GM12878 (cell line): Measurements from ENCODE around the gene LGALS1. TPM values are rescaled to one million over a fixed set of nuclear protein-coding genes. Genes with fewer than 3 reads are reported as not detected.
"Not testable (repeated sequence)": the region's sequence is repeated elsewhere in the genome, so short reads cannot be mapped to it uniquely, and the experiment has no call there.

Experiments
- ATAC-seq: fragments of 200-7000 bp; cut with Tn5 transposase; 3 replicates; pipeline ENCODE4 v1.9.1; 2020; ENCODE audit warnings: mild to moderate bottlenecking, moderate library complexity
- BruUV-seq: library from RNA; stranded (reverse); fragments of 400-500 nt; replicated peaks from 2 replicates; lab custom pipeline; 2021; lab: Mats Ljungman, UMichigan
- CTCF ChIA-PET: fragments of 300-600 bp; sonication (Branson Sonifier 250); formaldehyde crosslinking; extraction: SDS; loops from one replicate; lab custom pipeline; 2021; ENCODE audit warnings: inconsistent platforms; lab: Yijun Ruan, JAX
- POLR2A ChIA-PET: fragments of 350-600 bp; formaldehyde crosslinking; extraction: SDS; loops from one replicate; lab custom pipeline; 2021; ENCODE audit warnings: inconsistent platforms; lab: Charles Lee
- RAD21 ChIA-PET: fragments of 300-600 bp; sonication (Branson Sonifier 250); formaldehyde crosslinking; loops from one replicate; lab custom pipeline; 2023; ENCODE audit warnings: antibody characterized with exemption; ENCODE audit not compliant: unreplicated experiment; lab: Charles Lee
- SMC1A ChIA-PET: fragments of 300-600 bp; sonication (Branson Sonifier 250); formaldehyde crosslinking; loops from one replicate; lab custom pipeline; 2023; ENCODE audit not compliant: unreplicated experiment, uncharacterized antibody; lab: Charles Lee
- DNase-seq: peaks from one replicate; pipeline ENCODE4 v3.0.0-alpha.2; 2011; ENCODE audit warnings: low read depth, low spot score
- FAIRE-seq: peaks from 3 replicates; lab custom pipeline; 2011; peaks lifted over from hg19 to GRCh38; lab: Jason Lieb, UNC
- H2AFZ ChIP-seq: 2 replicates; pipeline ENCODE4 v1.6.0; 2011; ENCODE audit warnings: low read depth, low read length, control low read depth; ENCODE audit not compliant: control insufficient read depth
- H3K27ac ChIP-seq: 2 replicates; pipeline ENCODE4 v1.5.1; 2011; ENCODE audit warnings: control low read depth; ENCODE audit not compliant: control insufficient read depth, insufficient read depth
- H3K27me3 ChIP-seq, 2 experiments: replicated peaks in 1 of 2; 2 replicates each; pipeline versions ENCODE4 v1.6.0 to v1.6.1; 2011; ENCODE audit warnings: low read length in 1 of 2; ENCODE audit not compliant: control insufficient read depth in 2 of 2, insufficient read depth in 2 of 2
- H3K36me3 ChIP-seq, 2 experiments: 2 replicates each; pipeline ENCODE4 v1.5.1; 2011; ENCODE audit warnings: low read length in 1 of 2; ENCODE audit not compliant: control insufficient read depth in 2 of 2, insufficient read depth in 2 of 2
- H3K4me1 ChIP-seq: 2 replicates; pipeline ENCODE4 v1.6.1; 2011; ENCODE audit warnings: mild to moderate bottlenecking, low read length, moderate library complexity, mixed read lengths; ENCODE audit not compliant: control insufficient read depth, insufficient read depth
- H3K4me2 ChIP-seq: 2 replicates; pipeline ENCODE4 v1.6.0; 2011; ENCODE audit warnings: control low read depth; ENCODE audit not compliant: control insufficient read depth, insufficient read depth
- H3K4me3 ChIP-seq: fragments of 200-600 bp; sonication (generic); 2 replicates; pipeline ENCODE4 v1.5.1; 2016
- H3K79me2 ChIP-seq: 2 replicates; pipeline ENCODE4 v1.6.0; 2011; ENCODE audit warnings: low read length; ENCODE audit not compliant: control insufficient read depth, insufficient read depth
- H3K9ac ChIP-seq: 2 replicates; pipeline ENCODE4 v1.8.0; 2011; ENCODE audit warnings: low read length, control low read depth, mixed read lengths; ENCODE audit not compliant: control insufficient read depth, insufficient read depth
- H3K9me3 ChIP-seq: replicated peaks from 3 replicates; pipeline ENCODE4 v1.5.1; 2011; ENCODE audit warnings: mild to moderate bottlenecking, low read length; ENCODE audit not compliant: control insufficient read depth, insufficient read depth
- H4K20me1 ChIP-seq: 2 replicates; pipeline ENCODE4 v1.6.0; 2011; ENCODE audit not compliant: control insufficient read depth, insufficient read depth
- BHLHE40 ChIP-seq, 2 experiments: fragments of 450-650 bp in 1 of 2; IDR thresholded peaks; 2 replicates each; pipeline ENCODE4 v1.6.1; 2011 to 2017; ENCODE audit warnings: low read depth in 2 of 2, borderline replicate concordance in 1 of 2, improper control_type of control experiment in 1 of 2, low read length in 1 of 2, mild to moderate bottlenecking in 1 of 2
- CREM ChIP-seq: IDR thresholded peaks from 2 replicates; pipeline ENCODE4 v1.6.1; 2014; ENCODE audit warnings: antibody characterized with exemption, low read depth
- ELK1 ChIP-seq: IDR thresholded peaks from 2 replicates; pipeline ENCODE4 v1.6.1; 2012; ENCODE audit warnings: low read depth, low read length, improper control_type of control experiment
- KAT2A ChIP-seq: conservative IDR thresholded peaks from 2 replicates; pipeline ENCODE4 v1.6.1; 2011; ENCODE audit warnings: low read depth, low read length; ENCODE audit not compliant: control insufficient read depth
- MAX ChIP-seq: IDR thresholded peaks from 2 replicates; pipeline ENCODE4 v1.6.1; 2012; ENCODE audit warnings: low read depth, low read length, improper control_type of control experiment
- MEF2B ChIP-seq: fragments of 450-650 bp; IDR thresholded peaks from 2 replicates; pipeline ENCODE4 v1.6.1; 2018; ENCODE audit warnings: mild to moderate bottlenecking, moderate library complexity; ENCODE audit not compliant: partially characterized antibody, poor library complexity, severe bottlenecking
- NBN ChIP-seq: fragments of 450-650 bp; IDR thresholded peaks from 2 replicates; pipeline ENCODE4 v1.6.1; 2016
- NR2F1 ChIP-seq: fragments of 450-650 bp; conservative IDR thresholded peaks from 2 replicates; pipeline ENCODE4 v1.6.1; 2017; ENCODE audit warnings: mild to moderate bottlenecking
- RCOR1 ChIP-seq: conservative IDR thresholded peaks from 2 replicates; pipeline ENCODE4 v1.6.1; 2012; ENCODE audit warnings: low read depth, low read length, improper control_type of control experiment
- SREBF1 ChIP-seq: IDR thresholded peaks from 2 replicates; pipeline ENCODE4 v1.6.1; 2012; ENCODE audit warnings: mild to moderate bottlenecking, low read length
- TCF3 ChIP-seq: IDR thresholded peaks from 2 replicates; pipeline ENCODE4 v1.6.1; 2012; ENCODE audit warnings: low read depth, mild to moderate bottlenecking, low read length, borderline replicate concordance; ENCODE audit not compliant: insufficient read depth
- WGBS: methylation state at CpG from one replicate; pipeline ENCODE4 v1.1.6; 2016; ENCODE audit warnings: low lambda C conversion rate; ENCODE audit not compliant: insufficient replicate concordance, insufficient coverage; ENCODE audit errors: missing lambda C conversion rate; 5-methylcytosine and 5-hydroxymethylcytosine counted together
- in situ Hi-C: fragments of 300-500 bp; cut with MboI; formaldehyde crosslinking; loops from 9 replicates; pipeline ENCODE4 v1.14.3; 2018; ENCODE audit warnings: mixed read lengths
- intact Hi-C: fragments of 100-400 bp; cut with micrococcal nuclease; formaldehyde crosslinking; loops from one replicate; pipeline ENCODE4 v1.14.2; 2022; ENCODE audit not compliant: unreplicated experiment
- polyA plus RNA-seq, 11 experiments: library from polyadenylated mRNA; depleted of rRNA in 4 of 11; unstranded in 6 of 11; stranded (reverse) in 5 of 11; fragments of >200 nt; fragmentation: Nextera tagmentation in 4 of 11; fragmentation: Illumina TruSeq in 1 of 11; extraction: Ambion mirVana in 4 of 11; extraction: Trizol in 1 of 11; gene quantifications; 1 replicate in 1 of 11; 2 replicates in 10 of 11; pipeline versions ENCODE4 v1.2.1 to v1.2.3, GENCODE V29; 2011 to 2016; ENCODE audit warnings: inconsistent platforms in 2 of 11, missing spikeins in 2 of 11, low read depth in 1 of 11
- total RNA-seq, 4 experiments: library from RNA; depleted of rRNA in 3 of 4; stranded (reverse); fragments of >200 nt in 3 of 4; fragmentation: Illumina TruSeq in 1 of 4; extraction: Trizol in 1 of 4; gene quantifications; 2 replicates each; pipeline versions ENCODE4 v1.2.1 to v1.2.3, GENCODE V29; 2013 to 2021

The LGALS1 gene
- total and polyA plus RNA-seq, 10 of the 15 experiments (the other 5 are each of a cell fraction or from before 2014, with no cell fraction given) = 312 to 1,889 (median 706) TPM

- H3K27me3 ChIP-seq, RAD21 ChIA-PET, H3K9me3 ChIP-seq, DNase-seq, in situ Hi-C loops, BruUV-seq, intact Hi-C loops, ATAC-seq, FAIRE-seq, H3K4me1 ChIP-seq, H3K9ac ChIP-seq, H3K79me2 ChIP-seq, H3K27ac ChIP-seq, H4K20me1 ChIP-seq, H3K4me3 ChIP-seq: not testable (repeated sequence)
- Histone ChIP-seq H2AFZ (peak overlapping the region; percentile 33; the same call in 1 of the 2 replicates), H3K36me3 (peaks cover 4 to 10% of the 10 kb centered on the region in 2 experiments; a peak in 3 of 4 replicates), H3K4me2 (peak overlapping the region; percentile 55; the same call in 1 of the 2 replicates)
- ChIA-PET CTCF (interaction anchor here (1.0 kb wide), 1 partner anchor 129 kb away, joined by 3 read pairs; no protein-coding TSS in a partner anchor), POLR2A (interaction anchor here (0.6 kb wide), 1 partner anchor 17 kb away, joined by 3 read pairs; no protein-coding TSS in a partner anchor), SMC1A (interaction anchor here (1.1 to 1.4 kb wide), 2 partner anchors 10 to 13 kb away, joined by 3 read pairs; partner anchors contain the start of gene NOL12)
- WGBS = 50% methylated on average over 11 of the region's 13 CpGs
- TF ChIP-seq NBN = peak; percentile 42; the same call in 1 of the 2 replicates
Observed at GRCh38 chr22:37696260-37696656, 20.8 kb downstream of the LGALS1 start.

GRCh38 chr22:37696657-37697537 lies 21.5 kb downstream of the LGALS1 start, which contains the start of gene TRIOBP:
TRIOBP (plus strand) TSS chr22:37697048; CDS start chr22:37701366, 4,318 bp downstream.
- SMC1A ChIA-PET = interaction anchor here (1.4 kb wide), 1 partner anchor 11 kb away, joined by 3 read pairs; the partner anchor contains the start of gene NOL12
- WGBS = 49% methylated on average over 38 of the region's 39 CpGs
- Histone ChIP-seq H3K4me3 (no peak within 1 kb of the TSS), H4K20me1 (no peaks in the 10 kb centered on the region), H3K79me2 (no peaks in the 10 kb centered on the region), H2AFZ (peak within 1 kb of the TSS; percentile 75), H3K36me3 (peaks cover 4 to 6% of the 10 kb centered on the region in 2 experiments; a peak in 3 of 4 replicates), H3K27me3 (no peaks in the 10 kb centered on the region), H3K9me3 (no peaks in the 10 kb centered on the region), H3K4me1 (no peaks in the 10 kb centered on the region; the same call in 1 of the 2 replicates), H3K4me2 (peak within 1 kb of the TSS; percentile 55; the same call in 1 of the 2 replicates), H3K27ac (no peak within 1 kb of the TSS), H3K9ac (no peak within 1 kb of the TSS)
- CTCF ChIA-PET = no interaction called here
- intact Hi-C loops = no loop called here
- BruUV-seq = no TSS peak
- in situ Hi-C loops = no loop called here
- DNase-seq = peak; percentile 56
- ATAC-seq = peak; percentile 99
- FAIRE-seq = no peak
- POLR2A ChIA-PET = interaction anchor here (0.5 kb wide), 1 partner anchor 96 kb away, joined by 5 read pairs; no protein-coding TSS in a partner anchor
- RAD21 ChIA-PET = no interaction called here
- TF ChIP-seq MAX (no peak; the same call in 1 of the 2 replicates), MEF2B (peak; percentile 85), ELK1 (no peak), SREBF1 (no peak), TCF3 (no peak), RCOR1 (no peak), CREM (no peak), BHLHE40 (IDR thresholded peaks at IDR 0.05; ENCODE audit: borderline replicate concordance in 1 of 2, low read depth in 2 of 2, low read length in 1 of 2) (peak in 1 of 2 experiments; percentile 87; a peak in 2 of 4 replicates), NR2F1 (peak; percentile 44), KAT2A (no peak)
